GM12801 (cell line): Measurements from ENCODE around the gene GH2.

Experiments
- CTCF ChIP-seq: IDR thresholded peaks from one replicate; pipeline ENCODE4 v1.5.1; 2011; ENCODE audit warnings: control low read depth; ENCODE audit not compliant: insufficient read length; ENCODE audit errors: extremely low read depth

Gene GH2

DNA sequence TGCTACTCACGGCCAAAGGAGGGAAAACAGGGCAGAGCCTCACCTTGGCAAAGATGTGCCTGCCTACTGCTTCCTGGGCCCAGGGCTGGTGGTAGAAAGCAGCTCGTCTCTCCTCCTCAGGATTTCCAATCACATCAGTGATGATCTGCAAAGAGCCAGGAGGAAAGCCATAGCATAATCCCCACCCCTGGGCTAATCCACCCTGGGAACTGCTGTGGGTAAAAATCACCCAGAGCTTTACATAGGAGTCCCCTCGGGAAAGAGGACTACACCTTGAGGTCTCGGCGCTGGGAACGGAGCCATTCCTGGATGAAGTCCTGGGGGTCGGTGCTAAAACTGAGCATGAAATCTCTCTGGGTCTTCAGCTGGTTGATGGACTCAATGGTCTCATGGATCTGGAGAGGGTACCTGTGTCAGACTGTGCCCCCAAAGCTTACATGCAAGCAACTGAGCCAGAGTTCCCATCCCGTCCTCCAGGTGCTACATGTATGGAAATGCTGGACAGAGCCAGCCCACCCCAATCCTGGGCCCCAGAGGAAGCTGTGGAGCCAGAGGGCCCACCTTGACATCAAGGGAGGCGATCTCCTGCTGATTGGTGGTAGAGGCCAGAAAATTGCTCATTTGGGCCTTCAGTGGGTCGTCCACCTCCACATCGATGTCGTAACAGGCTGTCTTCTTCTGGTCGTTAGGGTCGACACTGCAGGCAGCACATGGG is 48.6 kb downstream of the GH2 start:
- TF ChIP-seq CTCF, result no peak

DNA sequence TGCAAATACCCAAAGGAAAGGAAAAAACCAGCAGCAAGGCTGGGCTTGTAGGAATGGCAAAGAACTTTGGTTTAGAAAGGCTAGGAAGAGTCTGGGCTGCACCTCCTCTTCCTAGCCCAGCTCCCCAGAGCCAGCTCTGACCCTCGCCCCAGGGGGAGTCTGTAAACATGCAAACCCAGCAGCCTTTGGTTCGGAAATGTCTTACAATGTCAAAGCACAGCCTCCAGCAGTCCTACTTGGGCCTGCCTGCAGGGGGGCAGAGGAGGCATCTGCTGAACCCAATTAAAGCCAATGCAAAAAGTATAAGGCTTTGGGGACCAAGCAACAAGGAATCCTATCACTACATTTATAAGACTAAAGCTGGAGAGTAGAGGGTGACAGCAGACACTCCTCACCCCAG is 49.3 kb downstream of the GH2 start:
- no peak for TF ChIP-seq CTCF

- no peak for TF ChIP-seq CTCF
Measured at GRCh38 chr17:63832014-63832413, 49.7 kb downstream of the GH2 start.

- TF ChIP-seq CTCF, result no peak
Measured at GRCh38 chr17:63831505-63831904, 50.2 kb downstream of the GH2 start.

GRCh38 chr17:63830904-63831491 is 50.7 kb downstream of the GH2 start:
- no peak for TF ChIP-seq CTCF

GRCh38 chr17:63830278-63830677 is 51.5 kb downstream of the GH2 start:
- TF ChIP-seq CTCF, result no peak
